ENCODE data around the gene CRIM1.

DNA sequence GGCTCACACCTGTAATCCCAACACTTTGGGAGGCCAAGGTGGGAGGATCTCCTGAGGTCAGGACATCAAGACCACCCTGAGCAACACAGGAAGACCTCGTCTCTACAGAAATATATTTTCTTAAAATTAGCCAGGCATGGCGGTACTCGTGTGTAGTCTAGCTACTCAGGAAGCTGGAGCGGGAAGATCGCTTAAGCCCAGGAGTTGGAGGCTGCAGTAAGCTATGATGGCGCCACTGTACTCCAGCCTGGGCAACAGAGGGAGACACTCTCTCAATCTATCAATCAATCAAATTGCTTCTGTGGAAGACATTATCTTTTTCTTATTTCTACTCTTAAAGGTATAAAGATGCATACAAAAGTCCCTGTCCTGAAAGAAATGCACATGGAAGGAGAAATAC, 231.1 kb downstream of the CRIM1 start:
- TF ChIP-seq, protein P1, sequence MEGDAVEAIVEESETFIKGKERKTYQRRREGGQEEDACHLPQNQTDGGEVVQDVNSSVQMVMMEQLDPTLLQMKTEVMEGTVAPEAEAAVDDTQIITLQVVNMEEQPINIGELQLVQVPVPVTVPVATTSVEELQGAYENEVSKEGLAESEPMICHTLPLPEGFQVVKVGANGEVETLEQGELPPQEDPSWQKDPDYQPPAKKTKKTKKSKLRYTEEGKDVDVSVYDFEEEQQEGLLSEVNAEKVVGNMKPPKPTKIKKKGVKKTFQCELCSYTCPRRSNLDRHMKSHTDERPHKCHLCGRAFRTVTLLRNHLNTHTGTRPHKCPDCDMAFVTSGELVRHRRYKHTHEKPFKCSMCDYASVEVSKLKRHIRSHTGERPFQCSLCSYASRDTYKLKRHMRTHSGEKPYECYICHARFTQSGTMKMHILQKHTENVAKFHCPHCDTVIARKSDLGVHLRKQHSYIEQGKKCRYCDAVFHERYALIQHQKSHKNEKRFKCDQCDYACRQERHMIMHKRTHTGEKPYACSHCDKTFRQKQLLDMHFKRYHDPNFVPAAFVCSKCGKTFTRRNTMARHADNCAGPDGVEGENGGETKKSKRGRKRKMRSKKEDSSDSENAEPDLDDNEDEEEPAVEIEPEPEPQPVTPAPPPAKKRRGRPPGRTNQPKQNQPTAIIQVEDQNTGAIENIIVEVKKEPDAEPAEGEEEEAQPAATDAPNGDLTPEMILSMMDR (IDR thresholded peaks at IDR 0.05; ENCODE audit: low read length), result no peak
- TF ChIP-seq EZH2 (optimal IDR thresholded peaks at IDR 0.05; ENCODE audit: low read depth, low read length), result no peak
